CD4-positive, alpha-beta memory T cell (primary cell): ENCODE results near the gene GHITM. TPM values are rescaled to one million over a fixed set of nuclear protein-coding genes. Genes with fewer than 3 reads are reported as not detected.
"Not testable (repeated sequence)": the region's sequence is repeated elsewhere in the genome, so short reads cannot be mapped to it uniquely, and the experiment has no call there.

ENCODE experiments used
- CTCF ChIA-PET: fragments of 350-600 bp; sonication (Branson Sonifier 250); formaldehyde crosslinking; loops from one replicate; lab custom pipeline; 2021; ENCODE audit warnings: inconsistent platforms; ENCODE audit not compliant: partially characterized antibody; lab: Charles Lee
- POLR2A ChIA-PET: fragments of 350-600 bp; sonication (Branson Sonifier 250); formaldehyde crosslinking; loops from one replicate; lab custom pipeline; 2021; ENCODE audit not compliant: partially characterized antibody; lab: Charles Lee
- DNase-seq, 5 donors: peaks; one replicate each; pipeline versions ENCODE4 v3.0.0 to v3.0.0-alpha.2; 2020 to 2022; ENCODE audit warnings: mixed read lengths in 1 of 5
- H3K27ac ChIP-seq: one replicate; pipeline ENCODE4 v1.7.0; 2013; ENCODE audit warnings: low read depth, low read length
- H3K27me3 ChIP-seq: 2 replicates; pipeline ENCODE4 v1.7.0; 2013; ENCODE audit warnings: mild to moderate bottlenecking, low read length, moderate library complexity; ENCODE audit not compliant: insufficient read depth
- H3K36me3 ChIP-seq: 2 replicates; pipeline ENCODE4 v1.7.0; 2013; ENCODE audit warnings: mild to moderate bottlenecking, low read length, moderate library complexity; ENCODE audit not compliant: insufficient read depth
- H3K4me1 ChIP-seq: 2 replicates; pipeline ENCODE4 v1.7.0; 2013; ENCODE audit warnings: mild to moderate bottlenecking, low read length, moderate library complexity; ENCODE audit not compliant: insufficient read depth
- H3K4me3 ChIP-seq, 2 donors: one replicate each; pipeline ENCODE4 v1.7.0; 2013; ENCODE audit warnings: low read length in 2 of 2, mild to moderate bottlenecking in 1 of 2
- H3K9me3 ChIP-seq, 2 donors: one replicate each; pipeline ENCODE4 v1.7.0; 2013; ENCODE audit warnings: low read length in 2 of 2, control low read depth in 1 of 2; ENCODE audit not compliant: control insufficient read depth in 1 of 2
- H3K27ac Mint-ChIP-seq, 7 donors: one replicate each; pipeline ENCODE4 v1.8.0; 2020 to 2021; ENCODE audit warnings: mixed read lengths in 7 of 7, mild to moderate bottlenecking in 6 of 7, inconsistent platforms in 3 of 7, moderate library complexity in 3 of 7
- H3K27me3 Mint-ChIP-seq, 2 donors: one replicate each; pipeline ENCODE4 v1.8.0; 2020 to 2021; ENCODE audit warnings: mixed read lengths in 2 of 2
- H3K36me3 Mint-ChIP-seq, 2 donors: one replicate each; pipeline ENCODE4 v1.8.0; 2020 to 2021; ENCODE audit warnings: mixed read lengths in 2 of 2, inconsistent platforms in 1 of 2, mild to moderate bottlenecking in 1 of 2
- H3K4me1 Mint-ChIP-seq, 4 donors: one replicate each; pipeline ENCODE4 v1.8.0; 2020 to 2021; ENCODE audit warnings: mixed read lengths in 4 of 4, mild to moderate bottlenecking in 1 of 4
- H3K4me3 Mint-ChIP-seq, 8 donors: one replicate each; pipeline ENCODE4 v1.8.0; 2020 to 2021; ENCODE audit warnings: mixed read lengths in 8 of 8, mild to moderate bottlenecking in 7 of 8, moderate library complexity in 6 of 8, inconsistent platforms in 3 of 8
- H3K9me3 Mint-ChIP-seq, 8 donors: one replicate each; pipeline ENCODE4 v1.8.0; 2020 to 2021; ENCODE audit warnings: mixed read lengths in 8 of 8, mild to moderate bottlenecking in 5 of 8, inconsistent platforms in 3 of 8, moderate library complexity in 1 of 8
- intact Hi-C: fragments of 100-400 bp; cut with micrococcal nuclease; formaldehyde crosslinking; loops from one replicate; pipeline ENCODE4 v1.15.1; 2023
- polyA plus RNA-seq, 2 donors: library from polyadenylated mRNA; unstranded; fragments of 300-500 nt; fragmentation: Illumina TruSeq; gene quantifications; one replicate each; pipeline ENCODE4 v1.2.3, GENCODE V29; 2021
- total RNA-seq, 2 experiments: library from RNA; stranded (reverse); gene quantifications; one replicate each; pipeline ENCODE4 v1.2.3, GENCODE V29; 2021

The GHITM gene
- total and polyA plus RNA-seq, 4 experiments from 2014 or later = 83.4 to 525 (median 173) TPM

GRCh38 chr10:84176836-84177474, 37.6 kb downstream of the GHITM start:
- DNase-seq = no peak
- Histone ChIP-seq H3K27ac (no peak overlapping the region), H3K9me3 (no peaks in the 10 kb centered on the region), H3K27me3 (no peaks in the 10 kb centered on the region), H3K36me3 (no peaks in the 10 kb centered on the region), H3K4me1 (peaks cover 30% of the 10 kb centered on the region), H3K4me3 (no peak overlapping the region)
- Mint-ChIP-seq H3K4me3 (peak overlapping the region in 3 of 8 donors; percentile 27 to 76 (median 72)), H3K36me3 (no peaks in the 10 kb centered on the region), H3K27me3 (no peaks in the 10 kb centered on the region), H3K9me3 (no peaks in the 10 kb centered on the region), H3K4me1 (peaks cover 6 to 11% (median 7%) of the 10 kb centered on the region in 4 donors), H3K27ac (peak overlapping the region in 5 of 7 donors; percentile 82 to 91 (median 88))
- ChIA-PET POLR2A (interaction anchor here (0.7 to 1.8 kb wide), 5 partner anchors 14 to 37 kb away, joined by 3 to 11 read pairs (median 5); partner anchors contain the start of gene GHITM), CTCF (interaction anchor here (1.1 kb wide), 1 partner anchor 29 kb away, joined by 7 read pairs; no protein-coding TSS in a partner anchor)
- intact Hi-C loops = no loop called here

GRCh38 chr10:84177541-84178141, 38.3 kb downstream of the GHITM start:
- Mint-ChIP-seq H3K4me3 (no peak overlapping the region), H3K9me3 (no peaks in the 10 kb centered on the region), H3K27ac (no peak overlapping the region), H3K4me1 (peaks cover 6 to 11% (median 7%) of the 10 kb centered on the region in 4 donors), H3K36me3 (no peaks in the 10 kb centered on the region), H3K27me3 (no peaks in the 10 kb centered on the region)
- DNase-seq = peak; percentile 43 to 68 (median 59)
- ChIA-PET CTCF (interaction anchor here (0.6 to 1.1 kb wide), 2 partner anchors 28 to 30 kb away, joined by 3 to 7 read pairs; no protein-coding TSS in a partner anchor), POLR2A (interaction anchor here (0.7 to 1.8 kb wide), 5 partner anchors 13 to 38 kb away, joined by 3 to 11 read pairs (median 5); partner anchors contain the start of gene GHITM)
- H3K4me1 ChIP-seq = peaks cover 30% of the 10 kb centered on the region
- H3K9me3 ChIP-seq = no peaks in the 10 kb centered on the region
- no peaks in the 10 kb centered on the region for H3K36me3 ChIP-seq
- intact Hi-C loops = no loop called here
- H3K27ac ChIP-seq = no peak overlapping the region
- no peaks in the 10 kb centered on the region for H3K27me3 ChIP-seq
- H3K4me3 ChIP-seq = no peak overlapping the region

GRCh38 chr10:84178160-84178609, 38.9 kb downstream of the GHITM start:
- Histone ChIP-seq H3K9me3 (no peaks in the 10 kb centered on the region), H3K27me3 (no peaks in the 10 kb centered on the region), H3K36me3 (no peaks in the 10 kb centered on the region), H3K27ac (no peak overlapping the region), H3K4me1 (peaks cover 30% of the 10 kb centered on the region), H3K4me3 (no peak overlapping the region)
- H3K36me3 Mint-ChIP-seq = no peaks in the 10 kb centered on the region
- no peaks in the 10 kb centered on the region for H3K27me3 Mint-ChIP-seq
- CTCF ChIA-PET = interaction anchor here (0.6 to 1.1 kb wide), 2 partner anchors 28 to 30 kb away, joined by 3 to 7 read pairs; no protein-coding TSS in a partner anchor
- H3K4me1 Mint-ChIP-seq = peaks cover 6 to 11% (median 7%) of the 10 kb centered on the region in 4 donors
- intact Hi-C loops = no loop called here
- DNase-seq = no peak
- POLR2A ChIA-PET = interaction anchor here (1.0 to 1.8 kb wide), 4 partner anchors 12 to 38 kb away, joined by 3 to 11 read pairs (median 5); partner anchors contain the start of gene GHITM
- H3K4me3 Mint-ChIP-seq = no peak overlapping the region
- H3K27ac Mint-ChIP-seq = no peak overlapping the region
- H3K9me3 Mint-ChIP-seq = no peaks in the 10 kb centered on the region

GRCh38 chr10:84179059-84179710, 39.9 kb downstream of the GHITM start:
- intact Hi-C loops = no loop called here
- DNase-seq = peak; percentile 18 to 66 (median 45)
- Histone ChIP-seq H3K4me1 (peaks cover 30% of the 10 kb centered on the region), H3K9me3 (no peaks in the 10 kb centered on the region), H3K27me3 (no peaks in the 10 kb centered on the region), H3K27ac (no peak overlapping the region), H3K4me3 (no peak overlapping the region), H3K36me3 (no peaks in the 10 kb centered on the region)
- Mint-ChIP-seq H3K4me1 (peaks cover 6 to 11% (median 7%) of the 10 kb centered on the region in 4 donors), H3K27ac (no peak overlapping the region), H3K4me3 (no peak overlapping the region), H3K9me3 (no peaks in the 10 kb centered on the region), H3K27me3 (no peaks in the 10 kb centered on the region), H3K36me3 (no peaks in the 10 kb centered on the region)
- POLR2A ChIA-PET = no interaction called here
- CTCF ChIA-PET = no interaction called here

GRCh38 chr10:84180386-84180785, 41.1 kb downstream of the GHITM start:
- H3K4me3 Mint-ChIP-seq, DNase-seq, POLR2A ChIA-PET, H3K36me3 ChIP-seq, H3K27me3 Mint-ChIP-seq, H3K27ac ChIP-seq, H3K9me3 Mint-ChIP-seq, H3K36me3 Mint-ChIP-seq, H3K4me3 ChIP-seq, H3K9me3 ChIP-seq, CTCF ChIA-PET, H3K27me3 ChIP-seq, intact Hi-C loops: not testable (repeated sequence)
- peaks cover 30% of the 10 kb centered on the region for H3K4me1 ChIP-seq
- Mint-ChIP-seq H3K27ac (peak overlapping the region in 1 of 7 donors; percentile 54), H3K4me1 (peaks cover 7 to 11% (median 9%) of the 10 kb centered on the region in 4 donors)

GRCh38 chr10:84181631-84182030, 42.3 kb downstream of the GHITM start:
- Histone ChIP-seq H3K27ac (no peak overlapping the region), H3K4me3 (no peak overlapping the region), H3K9me3 (no peaks in the 10 kb centered on the region), H3K27me3 (no peaks in the 10 kb centered on the region), H3K36me3 (no peaks in the 10 kb centered on the region), H3K4me1 (peaks cover 26% of the 10 kb centered on the region)
- no peak for DNase-seq
- Mint-ChIP-seq H3K27me3 (no peaks in the 10 kb centered on the region), H3K4me3 (no peak overlapping the region), H3K4me1 (peaks cover 4 to 9% (median 5%) of the 10 kb centered on the region in 4 donors), H3K27ac (no peak overlapping the region), H3K36me3 (no peaks in the 10 kb centered on the region), H3K9me3 (no peaks in the 10 kb centered on the region)
- CTCF ChIA-PET = interaction anchor here (1.2 kb wide), 1 partner anchor 83 kb away, joined by 3 read pairs; no protein-coding TSS in a partner anchor
- POLR2A ChIA-PET = no interaction called here
- intact Hi-C loops = no loop called here

GRCh38 chr10:84184517-84184916, 45.2 kb downstream of the GHITM start:
- no peak overlapping the region for H3K27ac Mint-ChIP-seq
- intact Hi-C loops = no loop called here
- no peak overlapping the region for H3K4me3 Mint-ChIP-seq
- no peaks in the 10 kb centered on the region for H3K36me3 ChIP-seq
- no peaks in the 10 kb centered on the region for H3K27me3 ChIP-seq
- POLR2A ChIA-PET = no interaction called here
- H3K4me3 ChIP-seq = no peak overlapping the region
- no peaks in the 10 kb centered on the region for H3K9me3 ChIP-seq
- H3K36me3 Mint-ChIP-seq = no peaks in the 10 kb centered on the region
- H3K9me3 Mint-ChIP-seq = no peaks in the 10 kb centered on the region
- no peak for DNase-seq
- H3K27me3 Mint-ChIP-seq = no peaks in the 10 kb centered on the region
- no peaks in the 10 kb centered on the region for H3K4me1 ChIP-seq
- CTCF ChIA-PET = no interaction called here
- peaks cover 0 to 3% (median under 1%) of the 10 kb centered on the region in 4 donors for H3K4me1 Mint-ChIP-seq
- H3K27ac ChIP-seq = no peak overlapping the region
